HG02870 (cell line): ENCODE results near the gene NCF1.
"Not testable (repeated sequence)": the region's sequence is repeated elsewhere in the genome, so short reads cannot be mapped to it uniquely, and the experiment has no call there.

Experiments
- ATAC-seq: cut with Tn5 transposase; IDR thresholded peaks from one replicate; pipeline ENCODE4 v1.9.1; 2021; ENCODE audit warnings: mild to moderate bottlenecking, moderate library complexity; ENCODE audit not compliant: unreplicated experiment

NCF1 gene

GRCh38 chr7:74773760-74774750 is at the start of gene NCF1:
TSS of gene NCF1 (plus strand) at chr7:74774011. CDS start at chr7:74774032, 21 bp downstream.
- ATAC-seq, result peak; percentile 66

DNA sequence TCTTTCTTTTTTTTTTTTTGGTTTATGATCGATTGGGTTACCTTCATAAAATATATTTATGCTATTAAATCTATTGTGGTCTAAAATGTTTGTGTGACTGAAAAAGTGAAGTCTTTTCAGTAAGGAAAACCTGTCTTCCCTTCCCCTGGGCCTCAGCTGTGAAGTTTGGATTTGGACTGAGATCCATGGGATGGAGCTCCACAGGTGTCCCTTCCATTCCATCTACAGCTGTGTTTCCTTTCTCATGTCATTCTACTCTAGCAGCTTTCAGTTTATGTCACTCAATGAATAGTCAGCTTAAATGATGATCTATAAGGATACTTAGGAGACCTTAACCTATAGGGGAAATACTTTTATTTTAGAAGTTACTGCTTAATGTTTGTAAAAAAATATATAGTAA is 48.0 kb upstream of the NCF1 start:
- no peak for ATAC-seq

DNA sequence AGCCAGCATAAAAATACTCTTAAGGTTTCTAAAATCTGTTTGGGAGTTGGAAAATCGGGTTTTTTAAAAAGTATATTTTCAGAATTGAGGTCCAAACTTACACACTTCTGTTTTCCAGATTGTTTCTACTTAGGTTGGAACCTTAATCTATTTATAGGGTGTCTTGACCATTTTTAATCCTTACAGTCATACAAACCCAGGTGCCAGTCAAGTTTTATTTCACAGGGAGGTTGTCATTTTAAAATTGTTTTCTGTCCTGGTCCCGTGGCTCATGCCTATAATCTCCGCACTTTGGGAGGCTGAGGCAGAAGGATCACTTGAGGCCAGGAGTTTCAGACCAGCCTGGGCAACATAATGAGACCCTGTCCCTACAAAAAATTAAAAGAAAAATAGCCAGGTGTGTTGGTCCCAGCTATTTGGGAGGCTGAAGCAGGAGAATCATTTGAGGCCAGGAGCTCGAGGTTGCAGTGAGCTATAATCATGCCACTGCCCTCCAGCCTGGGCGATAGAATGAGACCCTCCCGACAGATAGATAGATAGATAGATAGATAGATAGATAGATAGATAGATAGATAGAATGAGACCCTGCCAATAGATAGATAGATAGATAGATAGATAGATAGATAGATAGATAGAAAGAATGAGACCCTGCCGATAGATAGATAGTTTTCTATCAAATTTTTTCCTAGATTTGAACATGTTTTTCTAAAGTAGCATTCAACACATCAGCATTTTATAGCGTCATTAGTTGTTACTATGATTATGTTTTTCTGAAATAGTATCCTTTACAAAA is 47.3 kb upstream of the NCF1 start:
- ATAC-seq, result no peak

- not testable (repeated sequence) for ATAC-seq
Observed at GRCh38 chr7:74728686-74729085, 45.1 kb upstream of the NCF1 start.

GRCh38 chr7:74730186-74730585 is 43.6 kb upstream of the NCF1 start:
- not testable (repeated sequence) for ATAC-seq

DNA sequence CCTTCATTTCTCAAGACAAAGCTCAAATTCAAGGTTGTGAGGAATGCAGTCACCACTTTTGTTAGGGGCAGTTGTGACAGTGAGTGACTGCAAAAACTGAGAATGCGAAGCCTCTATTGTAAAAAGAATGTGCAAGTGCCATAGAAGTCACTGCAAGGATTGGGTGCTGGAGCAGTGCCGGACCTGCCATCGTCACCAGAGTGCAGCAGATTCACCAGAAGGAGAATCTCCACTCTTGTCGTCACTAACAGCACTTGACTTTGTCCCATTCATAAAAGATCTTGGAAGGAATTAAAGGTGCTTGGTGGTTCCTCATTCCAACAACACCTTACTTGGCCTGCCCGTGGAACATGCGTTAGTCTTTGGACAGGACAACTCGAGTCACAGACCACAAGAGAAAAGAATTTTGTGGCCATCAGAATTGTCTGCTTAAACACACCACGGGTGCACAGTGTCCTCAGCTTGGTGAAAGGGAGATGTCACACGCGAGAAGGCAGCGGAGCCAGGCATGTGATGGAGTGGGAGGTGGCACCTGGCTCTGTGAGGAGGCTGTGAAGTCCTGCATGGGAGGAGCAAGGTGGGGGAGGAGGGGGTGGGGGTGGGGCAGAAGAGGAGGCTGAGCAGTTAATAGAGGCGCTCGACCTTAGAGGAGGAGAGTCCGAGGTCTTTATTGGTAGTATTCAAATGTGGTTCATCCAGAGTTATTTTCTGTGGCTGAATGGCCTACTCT is 33.7 kb upstream of the NCF1 start:
- not testable (repeated sequence) for ATAC-seq

DNA sequence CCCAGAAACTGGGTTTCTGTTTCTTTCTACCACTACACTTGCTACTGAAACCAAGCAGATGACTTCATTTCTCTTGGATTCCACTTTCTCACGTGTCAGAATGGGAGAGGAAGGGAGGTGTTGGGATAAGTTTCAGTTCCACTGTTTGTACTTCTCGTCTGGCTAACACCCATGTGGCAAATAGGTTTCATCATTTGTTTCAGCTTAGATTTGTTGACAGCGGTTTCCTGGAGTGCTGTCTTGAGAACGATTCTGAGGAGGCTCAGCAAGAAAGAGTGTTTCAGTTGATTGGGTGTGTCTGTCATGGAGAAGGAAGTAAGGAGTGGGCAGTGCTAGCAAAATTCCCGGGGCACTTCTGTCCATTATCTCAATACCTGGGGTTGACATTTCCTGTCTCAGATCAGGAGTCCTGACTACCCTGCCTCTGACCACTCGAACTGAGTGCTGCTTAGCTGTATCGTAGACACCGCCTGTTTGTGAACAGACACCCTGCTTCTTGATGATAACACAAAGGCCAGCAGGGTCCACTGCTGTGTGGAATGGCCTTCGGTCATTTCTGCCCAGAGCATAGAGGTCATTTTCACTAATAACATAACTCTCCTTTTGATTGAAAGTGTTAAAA is 29.8 kb upstream of the NCF1 start:
- not testable (repeated sequence) for ATAC-seq

GRCh38 chr7:74753921-74754482 is 19.8 kb upstream of the NCF1 start:
- not testable (repeated sequence) for ATAC-seq

DNA sequence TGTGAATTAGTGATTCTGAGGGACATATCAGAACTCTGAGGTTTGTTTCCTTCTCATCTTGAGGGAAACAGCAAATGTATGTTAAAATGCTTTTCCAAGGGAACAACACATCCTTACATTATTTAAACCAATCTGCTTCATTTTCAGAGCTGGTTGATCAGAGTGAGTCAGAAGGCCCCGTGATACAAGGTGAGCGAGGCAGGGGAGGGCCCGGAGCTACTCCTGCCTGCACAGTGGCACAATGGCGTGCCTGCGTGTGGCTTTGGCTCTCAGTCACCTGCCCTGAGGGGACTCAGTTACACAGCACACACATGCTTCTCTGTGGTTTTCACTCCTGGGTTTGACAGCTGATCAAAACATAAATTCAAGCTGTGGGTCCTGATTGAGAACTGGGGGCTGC is 17.1 kb upstream of the NCF1 start:
- not testable (repeated sequence) for ATAC-seq

- ATAC-seq, result not testable (repeated sequence)
Observed at GRCh38 chr7:74758268-74758667, 15.5 kb upstream of the NCF1 start.

- ATAC-seq, result not testable (repeated sequence)
Observed at GRCh38 chr7:74758982-74759381, 14.8 kb upstream of the NCF1 start.

DNA sequence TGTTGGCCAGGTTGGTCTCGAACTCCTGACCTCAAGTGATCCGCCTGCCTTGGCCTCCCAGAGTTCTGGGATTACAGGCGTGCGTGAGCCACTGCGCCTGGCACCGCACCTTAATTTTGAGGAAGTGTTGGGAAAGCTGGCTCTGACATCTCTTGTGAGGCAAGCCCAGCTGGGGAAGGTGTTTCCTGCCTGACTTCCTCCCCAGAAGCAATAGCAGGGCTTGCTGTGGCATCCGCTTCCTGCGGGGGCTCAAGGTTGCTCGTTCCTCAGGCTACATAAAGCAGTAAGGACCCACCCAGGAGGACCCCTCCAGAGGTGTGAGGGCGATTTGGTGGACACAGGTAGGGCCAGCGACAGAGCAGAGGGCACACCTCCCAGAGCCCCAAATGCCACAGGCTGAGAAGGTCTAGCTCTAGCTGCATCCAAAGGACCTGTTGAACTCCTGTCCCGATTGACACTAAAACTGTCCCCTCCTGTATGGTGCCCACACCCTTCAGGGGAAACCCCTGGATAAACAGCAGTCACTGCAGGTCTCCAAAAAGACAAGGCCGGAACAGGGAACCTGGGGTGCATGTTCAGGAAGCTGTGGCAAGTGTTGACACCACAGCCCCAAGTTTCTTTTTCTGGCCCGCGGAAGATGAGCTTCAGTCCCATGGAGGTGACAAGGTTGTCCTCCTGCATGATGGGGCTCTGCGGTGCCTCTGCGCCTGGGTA is 8.4 kb upstream of the NCF1 start:
- ATAC-seq, result not testable (repeated sequence)

GRCh38 chr7:74766509-74766908 is 7.3 kb upstream of the NCF1 start:
- ATAC-seq, result not testable (repeated sequence)

DNA sequence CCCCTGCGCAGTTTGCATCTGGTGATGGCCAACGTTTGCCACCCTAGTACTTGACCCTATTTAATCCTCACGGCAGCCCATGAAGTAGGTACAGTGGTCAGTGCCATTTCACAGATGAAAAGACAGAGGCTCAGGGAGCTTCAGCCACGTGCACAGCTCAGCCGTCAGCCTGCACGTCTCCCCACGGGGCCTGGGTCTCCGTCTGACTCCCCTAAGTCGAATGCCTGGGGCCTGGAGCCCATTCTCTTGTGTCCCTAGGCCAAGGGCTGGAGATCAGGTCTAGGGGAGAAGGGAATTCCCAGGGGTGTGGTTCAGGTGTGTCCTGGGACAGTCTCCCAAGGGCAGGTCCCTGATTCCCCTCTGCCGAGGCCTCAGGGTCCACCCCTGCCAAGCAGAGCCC is 6.8 kb upstream of the NCF1 start:
- not testable (repeated sequence) for ATAC-seq

GRCh38 chr7:74770062-74770461 is 3.7 kb upstream of the NCF1 start:
- not testable (repeated sequence) for ATAC-seq

DNA sequence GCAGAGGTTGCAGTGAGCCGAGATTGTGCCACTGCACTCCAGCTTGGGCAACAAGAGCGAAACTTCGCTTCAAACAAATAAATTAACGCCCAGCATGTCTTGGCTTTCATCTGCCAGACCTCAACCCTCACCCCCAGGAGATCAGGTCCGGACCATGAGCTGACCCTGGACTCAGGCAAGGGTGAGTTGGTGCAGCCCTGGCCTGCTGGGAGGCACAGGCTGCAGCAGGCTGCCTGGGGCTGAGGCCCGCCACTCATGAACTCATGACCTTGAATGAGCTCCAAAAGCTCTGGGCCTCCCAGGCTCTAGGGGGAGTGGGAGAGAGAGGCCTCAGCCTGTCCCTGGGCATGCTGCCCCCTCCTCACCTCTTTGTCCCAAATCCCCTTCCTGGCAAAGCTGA is 1.7 kb upstream of the NCF1 start:
- not testable (repeated sequence) for ATAC-seq

- ATAC-seq, result peak; percentile 49
Observed at GRCh38 chr7:74775111-74775510, 1.3 kb downstream of the NCF1 start.

- not testable (repeated sequence) for ATAC-seq
Observed at GRCh38 chr7:74779053-74779452, 5.2 kb downstream of the NCF1 start.

GRCh38 chr7:74781746-74782145 is 7.9 kb downstream of the NCF1 start:
- ATAC-seq, result not testable (repeated sequence)
